SK-N-SH treated with all-trans-retinoic acid at 6 μM for 48 hours (cell line): ENCODE results near the gene OR13J1.

Experiments used
- ATAC-seq: fragments of 200-7000 bp; cut with Tn5 transposase; 3 replicates; pipeline ENCODE4 v1.9.1; 2020; ENCODE audit warnings: mild to moderate bottlenecking, moderate library complexity
- ARNTL ChIP-seq: fragments of 450-650 bp; formaldehyde crosslinking; IDR thresholded peaks from 2 replicates; pipeline ENCODE4 v1.5.0; 2020; ENCODE audit warnings: low read depth, mild to moderate bottlenecking, moderate library complexity, borderline replicate concordance
- BACH2 ChIP-seq: fragments of 250-450 bp; sonication (Bioruptor Pico); IDR thresholded peaks from 2 replicates; pipeline ENCODE4 v1.9.0; 2021; ENCODE audit warnings: mild to moderate bottlenecking, borderline replicate concordance
- CSDC2 ChIP-seq: fragments of 250-450 bp; sonication (Bioruptor Pico); IDR thresholded peaks from 2 replicates; pipeline ENCODE4 v1.5.0; 2020; ENCODE audit warnings: mild to moderate bottlenecking, moderate library complexity
- CSRNP3 ChIP-seq: fragments of 250-450 bp; sonication (Bioruptor Pico); IDR thresholded peaks from 2 replicates; pipeline ENCODE4 v1.5.1; 2021; ENCODE audit warnings: mild to moderate bottlenecking, moderate library complexity
- ESRRG ChIP-seq: fragments of 250-450 bp; sonication (Bioruptor Pico); IDR thresholded peaks from 2 replicates; pipeline ENCODE4 v1.6.1; 2021; ENCODE audit warnings: mild to moderate bottlenecking
- GLIS3 ChIP-seq: fragments of 250-450 bp; sonication (Bioruptor Pico); IDR thresholded peaks from 2 replicates; pipeline ENCODE4 v1.5.0; 2020; ENCODE audit warnings: mild to moderate bottlenecking, moderate library complexity
- ISL1 ChIP-seq: fragments of 250-450 bp; sonication (Bioruptor Pico); IDR thresholded peaks from 2 replicates; pipeline ENCODE4 v2.1.2; 2022; ENCODE audit warnings: mild to moderate bottlenecking, moderate library complexity
- PATZ1 ChIP-seq: fragments of 250-450 bp; sonication (Bioruptor Pico); IDR thresholded peaks from 2 replicates; pipeline ENCODE4 v1.8.0; 2020; ENCODE audit warnings: mild to moderate bottlenecking, moderate library complexity, borderline replicate concordance
- PPARA ChIP-seq: fragments of 250-450 bp; sonication (Bioruptor Pico); IDR thresholded peaks from 2 replicates; pipeline ENCODE4 v1.5.0; 2020; ENCODE audit warnings: mild to moderate bottlenecking, borderline replicate concordance
- RARB ChIP-seq: fragments of 250-450 bp; sonication (Bioruptor Pico); IDR thresholded peaks from 2 replicates; pipeline ENCODE4 v1.8.0; 2021; ENCODE audit warnings: mild to moderate bottlenecking, moderate library complexity
- TCF4 ChIP-seq: fragments of 250-450 bp; sonication (Bioruptor Pico); IDR thresholded peaks from 2 replicates; pipeline ENCODE4 v1.8.0; 2021; ENCODE audit warnings: mild to moderate bottlenecking, moderate library complexity, borderline replicate concordance
- TOX ChIP-seq: fragments of 250-450 bp; sonication (Bioruptor Pico); IDR thresholded peaks from 2 replicates; pipeline ENCODE4 v1.8.0; 2021; ENCODE audit warnings: mild to moderate bottlenecking, moderate library complexity, borderline replicate concordance
- ZC3H10 ChIP-seq: fragments of 250-450 bp; sonication (Bioruptor Pico); IDR thresholded peaks from 2 replicates; pipeline ENCODE4 v1.5.1; 2021; ENCODE audit warnings: mild to moderate bottlenecking, moderate library complexity
- ZFP3 ChIP-seq: fragments of 250-450 bp; sonication (Bioruptor Pico); IDR thresholded peaks from 2 replicates; pipeline ENCODE4 v1.5.0; 2020; ENCODE audit warnings: mild to moderate bottlenecking, moderate library complexity
- ZFP30 ChIP-seq: fragments of 450-650 bp; formaldehyde crosslinking; IDR thresholded peaks from 2 replicates; pipeline ENCODE4 v1.5.0; 2022; ENCODE audit warnings: mild to moderate bottlenecking, moderate library complexity
- ZNF565 ChIP-seq: fragments of 450-650 bp; formaldehyde crosslinking; conservative IDR thresholded peaks from 2 replicates; pipeline ENCODE4 v1.5.0; 2020; ENCODE audit warnings: low read depth, mild to moderate bottlenecking, moderate library complexity
- ZNF70 ChIP-seq: fragments of 450-650 bp; formaldehyde crosslinking; IDR thresholded peaks from 2 replicates; pipeline ENCODE4 v1.5.0; 2020; ENCODE audit warnings: mild to moderate bottlenecking, moderate library complexity
- ZNF8 ChIP-seq: fragments of 450-650 bp; formaldehyde crosslinking; IDR thresholded peaks from 2 replicates; pipeline ENCODE4 v1.5.0; 2020; ENCODE audit warnings: mild to moderate bottlenecking, moderate library complexity
- TF ChIP-seq, protein P1 (sequence below): fragments of 250-450 bp; sonication (Bioruptor Pico); IDR thresholded peaks from 2 replicates; pipeline ENCODE4 v1.5.0; 2020; ENCODE audit warnings: mild to moderate bottlenecking, moderate library complexity
- TF ChIP-seq, protein P2 (sequence below): fragments of 250-450 bp; sonication (Bioruptor Pico); IDR thresholded peaks from 2 replicates; pipeline ENCODE4 v1.8.0; 2021; ENCODE audit warnings: low read depth, mild to moderate bottlenecking, moderate library complexity, borderline replicate concordance
- TF ChIP-seq, protein P3 (sequence below): fragments of 250-450 bp; sonication (Bioruptor Pico); IDR thresholded peaks from 2 replicates; pipeline ENCODE4 v1.5.1; 2020; ENCODE audit warnings: low read depth, mild to moderate bottlenecking, moderate library complexity

Gene OR13J1

DNA sequence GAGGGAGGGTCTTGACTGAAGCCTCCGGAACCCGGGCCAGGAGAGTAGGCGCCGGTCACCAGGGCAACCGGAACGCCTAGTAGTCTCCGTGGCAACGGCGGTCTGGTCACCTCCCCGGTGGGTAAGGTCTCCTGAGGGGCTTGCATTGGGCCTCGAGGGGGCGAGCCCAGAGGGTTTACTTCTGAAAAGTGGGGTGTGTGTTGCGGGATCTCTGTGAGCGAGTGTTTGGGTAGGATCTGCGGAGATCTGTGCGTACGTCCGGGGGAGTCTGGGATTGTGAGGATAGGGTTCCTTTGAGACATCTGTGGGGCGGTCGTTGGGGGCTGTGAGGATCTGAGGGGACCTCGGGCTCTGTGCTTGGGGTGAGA, 41.5 kb downstream of the OR13J1 start, which contains the start of gene FAM221B:
Gene FAM221B, minus strand, starts transcription at position 17 of the 368 bp plus-strand sequence. CDS start 2,571 bp downstream, outside the sequence.
- TF ChIP-seq, protein P1, sequence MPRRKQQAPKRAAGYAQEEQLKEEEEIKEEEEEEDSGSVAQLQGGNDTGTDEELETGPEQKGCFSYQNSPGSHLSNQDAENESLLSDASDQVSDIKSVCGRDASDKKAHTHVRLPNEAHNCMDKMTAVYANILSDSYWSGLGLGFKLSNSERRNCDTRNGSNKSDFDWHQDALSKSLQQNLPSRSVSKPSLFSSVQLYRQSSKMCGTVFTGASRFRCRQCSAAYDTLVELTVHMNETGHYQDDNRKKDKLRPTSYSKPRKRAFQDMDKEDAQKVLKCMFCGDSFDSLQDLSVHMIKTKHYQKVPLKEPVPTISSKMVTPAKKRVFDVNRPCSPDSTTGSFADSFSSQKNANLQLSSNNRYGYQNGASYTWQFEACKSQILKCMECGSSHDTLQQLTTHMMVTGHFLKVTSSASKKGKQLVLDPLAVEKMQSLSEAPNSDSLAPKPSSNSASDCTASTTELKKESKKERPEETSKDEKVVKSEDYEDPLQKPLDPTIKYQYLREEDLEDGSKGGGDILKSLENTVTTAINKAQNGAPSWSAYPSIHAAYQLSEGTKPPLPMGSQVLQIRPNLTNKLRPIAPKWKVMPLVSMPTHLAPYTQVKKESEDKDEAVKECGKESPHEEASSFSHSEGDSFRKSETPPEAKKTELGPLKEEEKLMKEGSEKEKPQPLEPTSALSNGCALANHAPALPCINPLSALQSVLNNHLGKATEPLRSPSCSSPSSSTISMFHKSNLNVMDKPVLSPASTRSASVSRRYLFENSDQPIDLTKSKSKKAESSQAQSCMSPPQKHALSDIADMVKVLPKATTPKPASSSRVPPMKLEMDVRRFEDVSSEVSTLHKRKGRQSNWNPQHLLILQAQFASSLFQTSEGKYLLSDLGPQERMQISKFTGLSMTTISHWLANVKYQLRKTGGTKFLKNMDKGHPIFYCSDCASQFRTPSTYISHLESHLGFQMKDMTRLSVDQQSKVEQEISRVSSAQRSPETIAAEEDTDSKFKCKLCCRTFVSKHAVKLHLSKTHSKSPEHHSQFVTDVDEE (CRISPR knock-in tag): no peak
- no peak for TF ChIP-seq ZC3H10
- no peak for TF ChIP-seq ISL1 (CRISPR knock-in tag)
- TF ChIP-seq PPARA: no peak
- no peak for TF ChIP-seq ARNTL (CRISPR knock-in tag)
- no peak for TF ChIP-seq ZNF8 (CRISPR knock-in tag)
- no peak for TF ChIP-seq CSRNP3 (CRISPR knock-in tag)
- TF ChIP-seq, protein P2, sequence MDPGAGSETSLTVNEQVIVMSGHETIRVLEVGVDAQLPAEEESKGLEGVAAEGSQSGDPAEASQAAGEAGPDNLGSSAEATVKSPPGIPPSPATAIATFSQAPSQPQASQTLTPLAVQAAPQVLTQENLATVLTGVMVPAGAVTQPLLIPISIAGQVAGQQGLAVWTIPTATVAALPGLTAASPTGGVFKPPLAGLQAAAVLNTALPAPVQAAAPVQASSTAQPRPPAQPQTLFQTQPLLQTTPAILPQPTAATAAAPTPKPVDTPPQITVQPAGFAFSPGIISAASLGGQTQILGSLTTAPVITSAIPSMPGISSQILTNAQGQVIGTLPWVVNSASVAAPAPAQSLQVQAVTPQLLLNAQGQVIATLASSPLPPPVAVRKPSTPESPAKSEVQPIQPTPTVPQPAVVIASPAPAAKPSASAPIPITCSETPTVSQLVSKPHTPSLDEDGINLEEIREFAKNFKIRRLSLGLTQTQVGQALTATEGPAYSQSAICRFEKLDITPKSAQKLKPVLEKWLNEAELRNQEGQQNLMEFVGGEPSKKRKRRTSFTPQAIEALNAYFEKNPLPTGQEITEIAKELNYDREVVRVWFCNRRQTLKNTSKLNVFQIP (CRISPR knock-in tag): no peak
- no peak for TF ChIP-seq CSDC2
- TF ChIP-seq PATZ1 (CRISPR knock-in tag): no peak
- no peak for TF ChIP-seq TOX (CRISPR knock-in tag)
- TF ChIP-seq ZNF70 (CRISPR knock-in tag): no peak
- no peak for TF ChIP-seq TCF4 (CRISPR knock-in tag)
- no peak for TF ChIP-seq ZFP30
- TF ChIP-seq RARB (CRISPR knock-in tag): no peak
- TF ChIP-seq ZFP3 (CRISPR knock-in tag): no peak
- TF ChIP-seq, protein P3, sequence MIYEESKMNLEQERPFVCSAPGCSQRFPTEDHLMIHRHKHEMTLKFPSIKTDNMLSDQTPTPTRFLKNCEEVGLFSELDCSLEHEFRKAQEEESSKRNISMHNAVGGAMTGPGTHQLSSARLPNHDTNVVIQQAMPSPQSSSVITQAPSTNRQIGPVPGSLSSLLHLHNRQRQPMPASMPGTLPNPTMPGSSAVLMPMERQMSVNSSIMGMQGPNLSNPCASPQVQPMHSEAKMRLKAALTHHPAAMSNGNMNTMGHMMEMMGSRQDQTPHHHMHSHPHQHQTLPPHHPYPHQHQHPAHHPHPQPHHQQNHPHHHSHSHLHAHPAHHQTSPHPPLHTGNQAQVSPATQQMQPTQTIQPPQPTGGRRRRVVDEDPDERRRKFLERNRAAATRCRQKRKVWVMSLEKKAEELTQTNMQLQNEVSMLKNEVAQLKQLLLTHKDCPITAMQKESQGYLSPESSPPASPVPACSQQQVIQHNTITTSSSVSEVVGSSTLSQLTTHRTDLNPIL (CRISPR knock-in tag): no peak
- TF ChIP-seq ZNF565: no peak
- TF ChIP-seq ESRRG (CRISPR knock-in tag): no peak
- no peak for TF ChIP-seq GLIS3 (CRISPR knock-in tag)
- no peak; the same call in 2 of the 3 replicates for ATAC-seq

DNA sequence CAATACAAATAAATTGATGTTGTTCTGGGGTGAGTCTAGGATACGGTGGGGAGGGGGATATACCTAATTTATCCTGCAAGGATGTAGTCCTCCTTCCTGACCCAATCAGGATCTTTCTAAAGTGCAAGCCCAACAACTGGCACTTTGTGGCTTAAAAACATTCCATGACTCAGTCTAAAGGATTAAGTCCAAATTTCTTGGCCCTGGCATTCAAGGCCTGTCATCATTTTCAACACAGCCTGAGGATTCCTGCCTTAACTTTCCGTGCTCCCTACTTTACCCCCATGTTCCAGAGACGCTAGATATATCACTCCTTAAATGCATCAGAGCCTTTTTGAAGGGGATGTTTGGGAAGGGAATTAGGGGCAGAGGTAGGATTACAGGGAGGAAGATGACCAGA, 42.7 kb downstream of the OR13J1 start:
- TF ChIP-seq ZNF565 (no peak), BACH2 (no peak), RARB (CRISPR knock-in tag) (no peak), ZFP3 (CRISPR knock-in tag) (no peak)
- ATAC-seq: no peak

DNA sequence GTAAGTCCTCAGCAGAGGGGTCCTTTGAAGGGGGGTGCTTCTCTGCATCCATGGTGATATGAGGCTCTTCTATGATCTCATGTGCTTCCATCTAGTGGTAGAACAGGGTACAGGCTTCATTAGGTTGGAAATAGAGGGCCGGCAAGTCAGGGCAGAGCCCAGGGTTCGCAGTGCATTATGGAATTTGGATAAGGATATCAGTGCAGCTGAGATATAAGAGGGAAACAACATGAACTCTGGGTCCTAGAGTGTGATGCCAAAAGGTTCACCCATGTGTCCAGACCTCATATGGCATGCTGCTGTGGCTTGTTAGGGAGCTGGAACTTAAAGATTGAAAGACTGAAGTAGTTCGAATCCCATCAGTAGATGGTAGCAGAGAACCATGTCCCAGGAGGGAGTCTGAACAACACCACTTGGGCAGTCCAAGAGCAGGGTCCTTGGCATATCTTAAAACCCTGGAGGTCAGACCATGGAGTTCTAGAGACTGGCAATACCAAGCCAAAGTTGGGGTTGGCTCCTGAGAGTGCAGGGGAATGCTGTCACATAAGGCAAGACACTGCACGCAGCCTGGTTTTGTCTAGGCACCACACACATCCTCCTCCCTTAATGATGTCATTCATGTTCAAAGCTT, 44.0 kb downstream of the OR13J1 start:
- TF ChIP-seq GLIS3 (CRISPR knock-in tag): no peak
- peak; percentile 65 for ATAC-seq

DNA sequence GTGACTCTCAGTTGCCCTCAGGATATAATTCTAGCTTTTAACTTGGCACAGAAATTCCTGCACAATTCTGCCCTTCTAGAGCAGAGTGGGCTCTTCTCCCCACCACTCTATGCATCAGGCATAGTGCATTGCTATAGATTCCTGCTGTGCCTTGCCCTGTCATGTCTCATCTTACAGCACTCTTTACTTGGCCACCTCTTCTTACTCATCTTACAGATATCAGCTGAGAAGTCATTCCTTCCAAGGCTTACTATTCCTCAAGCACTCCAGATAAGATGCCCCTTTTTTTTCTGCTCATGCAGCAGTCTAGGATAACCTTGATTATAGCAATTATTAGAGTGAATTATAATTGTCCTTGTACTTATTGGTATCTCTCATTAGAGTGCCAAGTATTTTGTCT, 47.3 kb downstream of the OR13J1 start:
- no peak for ATAC-seq
- no peak for TF ChIP-seq BACH2
- TF ChIP-seq RARB (CRISPR knock-in tag): no peak
- TF ChIP-seq, protein P2 (CRISPR knock-in tag): no peak
- no peak for TF ChIP-seq ESRRG (CRISPR knock-in tag)
- no peak for TF ChIP-seq CSDC2
- TF ChIP-seq, all 23 proteins: peak for 0
